ENCODE data around the gene PTH2. TPM values are rescaled to one million over a fixed set of nuclear protein-coding genes. Genes with fewer than 3 reads are reported as not detected.

The PTH2 gene
- total and polyA plus RNA-seq, 2 of the 8 experiments (the other 6 are each of a cell fraction or from before 2014, with no cell fraction given) = not detected

DNA sequence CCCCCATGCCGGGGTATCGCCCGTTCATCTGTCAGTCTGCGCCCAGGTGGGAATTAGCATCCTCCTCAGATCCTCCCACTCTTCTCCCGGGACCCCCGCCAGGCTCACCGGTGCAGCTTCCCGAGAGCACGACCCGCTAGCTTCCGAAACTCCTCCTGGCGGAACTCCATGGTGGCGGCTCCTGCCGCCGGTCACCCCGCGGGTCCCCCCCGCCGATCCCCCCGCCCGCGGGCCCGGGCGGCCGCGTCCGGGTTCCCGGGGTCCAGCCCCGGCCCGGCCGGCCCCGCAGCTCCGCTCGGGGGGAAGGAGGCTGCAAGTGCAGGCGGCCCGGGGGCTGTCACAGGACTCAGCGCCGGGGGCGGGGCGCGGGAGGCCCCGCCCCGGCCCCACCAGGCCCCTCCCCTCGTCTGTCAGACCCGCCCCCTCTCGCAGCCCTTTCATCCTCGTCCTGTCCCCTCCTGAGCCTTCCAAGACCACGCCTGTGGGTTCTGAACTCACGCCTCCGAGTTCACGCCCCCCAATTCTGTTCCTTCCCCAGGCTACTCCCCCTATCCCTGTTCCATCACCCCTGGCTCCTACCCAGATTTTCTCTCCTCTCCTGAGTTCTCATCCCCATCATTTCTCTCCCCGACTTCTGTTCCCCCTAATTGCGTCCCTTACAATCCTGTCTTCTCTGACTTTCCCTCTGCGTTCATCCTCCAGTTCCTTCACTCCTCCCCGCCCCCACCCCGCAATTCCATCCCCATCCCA, 18.1 kb upstream of the PTH2 start, which contains the start of gene SLC17A7 (continued):
- TF ChIP-seq, protein P1, sequence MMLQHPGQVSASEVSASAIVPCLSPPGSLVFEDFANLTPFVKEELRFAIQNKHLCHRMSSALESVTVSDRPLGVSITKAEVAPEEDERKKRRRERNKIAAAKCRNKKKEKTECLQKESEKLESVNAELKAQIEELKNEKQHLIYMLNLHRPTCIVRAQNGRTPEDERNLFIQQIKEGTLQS (IDR thresholded peaks at IDR 0.05; ENCODE audit: insufficient read depth, low read depth, low read length) = no peak
